Esophagus muscularis mucosa (tissue), 4 donors: ENCODE data around the gene MRPL23. TPM values are rescaled to one million over a fixed set of nuclear protein-coding genes. Genes with fewer than 3 reads are reported as not detected.

Source experiments
- DNase-seq: peaks from one replicate; pipeline ENCODE4 v3.0.0-alpha.2; 2017; ENCODE audit errors: extremely low spot score
- H3K27ac ChIP-seq, 4 donors: fragments of 200-600 bp; sonication (generic); replicated peaks in 1 of 4; 1 replicate in 3 of 4; 2 replicates in 1 of 4; pipeline ENCODE4 v1.5.1; 2016 to 2019; ENCODE audit warnings: mild to moderate bottlenecking in 1 of 4
- H3K27me3 ChIP-seq, 4 donors: fragments of 200-600 bp; sonication (generic); one replicate each; pipeline versions ENCODE4 v1.5.1 to v1.6.0; 2016 to 2019
- H3K36me3 ChIP-seq, 4 donors: fragments of 200-600 bp; sonication (generic); one replicate each; pipeline ENCODE4 v1.5.1; 2016 to 2019
- H3K4me1 ChIP-seq, 4 donors: fragments of 200-600 bp; sonication (generic); one replicate each; pipeline ENCODE4 v1.5.1; 2016 to 2019
- H3K4me3 ChIP-seq, 4 donors: fragments of 200-600 bp; sonication (generic); 1 replicate in 2 of 4; 2 replicates in 2 of 4; pipeline ENCODE4 v1.5.1; 2016 to 2019; ENCODE audit warnings: mild to moderate bottlenecking in 4 of 4, moderate library complexity in 1 of 4
- H3K9me3 ChIP-seq, 4 donors: fragments of 200-600 bp; sonication (generic); 1 replicate in 3 of 4; 2 replicates in 1 of 4; pipeline ENCODE4 v1.5.1; 2016 to 2019
- CTCF ChIP-seq, 3 experiments: fragments of 200-600 bp in 2 of 3; fragments of 450-650 bp in 1 of 3; sonication (generic) in 2 of 3; IDR thresholded peaks; one replicate each; pipeline ENCODE4 v1.5.1; 2017 to 2019; ENCODE audit warnings: antibody characterized with exemption in 3 of 3, mild to moderate bottlenecking in 2 of 3, moderate library complexity in 1 of 3
- EP300 ChIP-seq: sonication (generic); formaldehyde crosslinking; IDR thresholded peaks from one replicate; pipeline ENCODE4 v1.6.1; 2017; ENCODE audit warnings: antibody characterized with exemption
- POLR2A ChIP-seq: fragments of 450-650 bp; IDR thresholded peaks from one replicate; pipeline ENCODE4 v1.6.1; 2017; ENCODE audit warnings: antibody characterized with exemption, moderate library complexity, mild to moderate bottlenecking, low read depth
- POLR2AphosphoS5 ChIP-seq, 2 donors: sonication (generic); formaldehyde crosslinking; IDR thresholded peaks; one replicate each; pipeline ENCODE4 v1.6.1; 2017; ENCODE audit warnings: antibody characterized with exemption in 2 of 2
- WGBS: methylation state at CpG from one replicate; pipeline ENCODE4 v1.1.5; 2018; 5-methylcytosine and 5-hydroxymethylcytosine counted together
- intact Hi-C: fragments of 100-400 bp; cut with DNase I; formaldehyde crosslinking; loops from one replicate; pipeline ENCODE4 v1.15.1; 2023
- total RNA-seq, 4 donors: library from RNA; depleted of rRNA; stranded (reverse); fragments of >200 nt; gene quantifications; one replicate each; pipeline versions ENCODE4 v1.1.0 to v1.2.1, GENCODE V29; 2016

MRPL23 gene
- total RNA-seq, 4 donors from 2014 or later = 82.0 to 153 (median 92.4) TPM

- H3K27ac ChIP-seq = no peak overlapping the region
- H3K4me1 ChIP-seq = peaks cover 9 to 20% (median 16%) of the 10 kb centered on the region in 4 donors
- intact Hi-C loops = loop anchor here (2.0 kb wide), 1 partner anchor 21 kb away; no protein-coding TSS in a partner anchor
- TF ChIP-seq CTCF (IDR thresholded peaks at IDR 0.05) = no peak
- no peak for TF ChIP-seq POLR2AphosphoS5 (IDR thresholded peaks at IDR 0.05)
- TF ChIP-seq EP300 = no peak
- TF ChIP-seq POLR2A = no peak
- no peak for DNase-seq
- H3K36me3 ChIP-seq = peaks cover 0 to 3% (median 0%) of the 10 kb centered on the region in 4 donors
- no peak overlapping the region for H3K4me3 ChIP-seq
- H3K27me3 ChIP-seq = peaks cover 0 to 22% (median 0%) of the 10 kb centered on the region in 4 donors
- no peaks in the 10 kb centered on the region for H3K9me3 ChIP-seq
- 93% methylated on average over 19 of the region's 34 CpGs for WGBS
These were observed 10.9 kb upstream of the MRPL23 start for GRCh38 chr11:1936072-1936780.

GRCh38 chr11:1936781-1937615 lies 10.1 kb upstream of the MRPL23 start:
- whole genome bisulfite sequencing = 91% methylated on average over 6 of the region's 34 CpGs
- intact Hi-C loops = loop anchor here (2.0 kb wide), 1 partner anchor 22 kb away; no protein-coding TSS in a partner anchor
- TF ChIP-seq POLR2AphosphoS5 (IDR thresholded peaks at IDR 0.05) (no peak), POLR2A (no peak), CTCF (IDR thresholded peaks at IDR 0.05) (no peak), EP300 (no peak)
- H3K27ac ChIP-seq = no peak overlapping the region
- DNase-seq = no peak
- H3K36me3 ChIP-seq = peaks cover 0 to 3% (median 0%) of the 10 kb centered on the region in 4 donors
- peaks cover 9 to 13% (median 12%) of the 10 kb centered on the region in 4 donors for H3K4me1 ChIP-seq
- peaks cover 0 to 22% (median 0%) of the 10 kb centered on the region in 4 donors for H3K27me3 ChIP-seq
- no peaks in the 10 kb centered on the region for H3K9me3 ChIP-seq
- no peak overlapping the region for H3K4me3 ChIP-seq

- WGBS = 91% methylated on average over 22 of the region's 35 CpGs
- H3K36me3 ChIP-seq = peaks cover 0 to 3% (median 0%) of the 10 kb centered on the region in 4 donors
- peaks cover 9 to 15% (median 13%) of the 10 kb centered on the region in 4 donors for H3K4me1 ChIP-seq
- H3K27ac ChIP-seq = no peak overlapping the region
- intact Hi-C loops = loop anchor here (2.0 kb wide), 1 partner anchor 23 kb away; no protein-coding TSS in a partner anchor
- DNase-seq = no peak
- no peak overlapping the region for H3K4me3 ChIP-seq
- peaks cover 0 to 22% (median 0%) of the 10 kb centered on the region in 4 donors for H3K27me3 ChIP-seq
- H3K9me3 ChIP-seq = no peaks in the 10 kb centered on the region
- TF ChIP-seq CTCF (IDR thresholded peaks at IDR 0.05) (no peak), POLR2AphosphoS5 (IDR thresholded peaks at IDR 0.05) (no peak), EP300 (no peak), POLR2A (no peak)
These were observed 9.4 kb upstream of the MRPL23 start for GRCh38 chr11:1937616-1938342.

GRCh38 chr11:1938343-1939005 lies 8.7 kb upstream of the MRPL23 start:
- 63% methylated on average over 17 of the region's 27 CpGs for WGBS
- peaks cover 0 to 3% (median 0%) of the 10 kb centered on the region in 4 donors for H3K36me3 ChIP-seq
- intact Hi-C loops = loop anchor here (1.0 kb wide), 1 partner anchor 44 kb away; no protein-coding TSS in a partner anchor
- H3K4me1 ChIP-seq = peaks cover 9 to 15% (median 13%) of the 10 kb centered on the region in 4 donors
- peak overlapping the region in 1 of 4 donors; percentile 10 for H3K4me3 ChIP-seq
- DNase-seq = no peak
- peaks cover 0 to 22% (median 0%) of the 10 kb centered on the region in 4 donors for H3K27me3 ChIP-seq
- no peaks in the 10 kb centered on the region for H3K9me3 ChIP-seq
- H3K27ac ChIP-seq = peak overlapping the region in 1 of 4 donors; percentile 16
- TF ChIP-seq POLR2A (no peak), EP300 (no peak)
